Uterus (tissue), 4 donors: ENCODE measurements around the gene UPK1A. TPM values are rescaled to one million over a fixed set of nuclear protein-coding genes. Genes with fewer than 3 reads are reported as not detected.

Experiments
- DNase-seq, 2 donors: peaks; one replicate each; pipeline ENCODE4 v3.0.0-alpha.2; 2019 to 2020
- H3K27ac ChIP-seq, 2 donors: fragments of 200-600 bp; sonication (generic); 1 replicate in 1 of 2; 2 replicates in 1 of 2; pipeline ENCODE4 v1.5.1; 2016 to 2018
- H3K27me3 ChIP-seq, 2 donors: fragments of 200-600 bp; sonication (generic); one replicate each; pipeline ENCODE4 v1.5.1; 2018 to 2019; ENCODE audit warnings: control low read depth in 1 of 2
- H3K36me3 ChIP-seq, 2 donors: fragments of 200-600 bp; sonication (generic); one replicate each; pipeline ENCODE4 v1.5.1; 2019; ENCODE audit warnings: control low read depth in 1 of 2
- H3K4me1 ChIP-seq, 2 donors: fragments of 200-600 bp; sonication (generic); one replicate each; pipeline ENCODE4 v1.5.1; 2018 to 2019; ENCODE audit warnings: control low read depth in 1 of 2
- H3K4me3 ChIP-seq, 2 donors: fragments of 200-600 bp; sonication (generic); 1 replicate in 1 of 2; 2 replicates in 1 of 2; pipeline ENCODE4 v1.5.1; 2018 to 2019; ENCODE audit warnings: mild to moderate bottlenecking in 1 of 2
- H3K9me3 ChIP-seq, 2 donors: fragments of 200-600 bp; sonication (generic); one replicate each; pipeline ENCODE4 v1.5.1; 2019; ENCODE audit warnings: control low read depth in 1 of 2
- POLR2A ChIP-seq, 2 donors: fragments of 450-650 bp; IDR thresholded peaks; one replicate each; pipeline ENCODE4 v1.6.1; 2016; ENCODE audit warnings: antibody characterized with exemption in 2 of 2, mild to moderate bottlenecking in 1 of 2, moderate library complexity in 1 of 2
- intact Hi-C: fragments of 100-400 bp; cut with DNase I; formaldehyde crosslinking; loops from one replicate; pipeline ENCODE4 v1.15.1; 2023; ENCODE audit warnings: low total_unique reads
- total RNA-seq, 4 donors: library from RNA; depleted of rRNA in 3 of 4; stranded (reverse); fragments of >200 nt in 3 of 4; gene quantifications; one replicate each; pipeline versions ENCODE4 v1.1.0 to v1.2.4, GENCODE V29; 2014 to 2023
- TF ChIP-seq, protein P1 (sequence below), 4 experiments: fragments of 200-600 bp in 2 of 4; fragments of 450-650 bp in 2 of 4; sonication (generic) in 2 of 4; IDR thresholded peaks; one replicate each; pipeline ENCODE4 v1.5.1; 2016 to 2019; ENCODE audit warnings: antibody characterized with exemption in 4 of 4, mild to moderate bottlenecking in 2 of 4, moderate library complexity in 1 of 4
- donor health status: DM: yes; HTN: yes; CAD: no.

UPK1A gene
- total RNA-seq, 4 donors from 2014 or later: 0.91 TPM; not detected in 3

DNA sequence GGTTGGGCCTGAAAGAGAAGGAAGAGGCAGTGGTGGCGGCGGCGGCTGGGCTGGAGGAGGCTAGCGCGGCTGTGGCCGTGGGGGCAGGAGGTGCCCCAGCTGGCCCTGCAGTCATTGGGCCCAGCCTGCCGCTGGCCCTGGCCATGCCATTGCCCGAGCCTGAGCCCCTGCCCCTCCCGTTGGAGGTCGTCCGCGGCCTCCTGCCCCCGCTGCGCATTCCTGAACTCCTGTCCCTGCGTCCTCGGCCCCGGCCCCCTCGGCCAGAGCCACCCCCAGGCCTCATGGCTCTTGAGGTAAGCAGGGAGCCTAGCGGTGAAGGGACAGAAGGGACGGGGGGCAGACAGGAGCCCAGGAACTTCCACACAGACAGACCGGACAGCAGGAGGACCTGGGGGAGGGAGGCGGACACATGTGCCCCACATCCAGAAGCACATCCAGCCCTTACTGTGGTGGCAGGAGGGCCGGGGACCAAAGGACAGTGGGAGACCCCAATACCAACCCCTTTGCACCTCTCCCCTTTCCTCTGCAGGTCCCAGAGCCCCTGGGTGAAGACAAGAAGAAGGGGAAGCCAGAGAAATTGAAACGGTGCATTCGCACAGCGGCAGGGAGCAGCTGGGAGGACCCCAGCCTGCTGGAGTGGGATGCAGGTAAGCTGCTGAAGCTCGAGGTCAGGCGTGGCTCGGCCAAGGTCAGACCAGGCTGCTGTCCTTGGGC lies 32.4 kb upstream of the UPK1A start:
- no peak for TF ChIP-seq POLR2A (IDR thresholded peaks at IDR 0.05)
- TF ChIP-seq, protein P1, sequence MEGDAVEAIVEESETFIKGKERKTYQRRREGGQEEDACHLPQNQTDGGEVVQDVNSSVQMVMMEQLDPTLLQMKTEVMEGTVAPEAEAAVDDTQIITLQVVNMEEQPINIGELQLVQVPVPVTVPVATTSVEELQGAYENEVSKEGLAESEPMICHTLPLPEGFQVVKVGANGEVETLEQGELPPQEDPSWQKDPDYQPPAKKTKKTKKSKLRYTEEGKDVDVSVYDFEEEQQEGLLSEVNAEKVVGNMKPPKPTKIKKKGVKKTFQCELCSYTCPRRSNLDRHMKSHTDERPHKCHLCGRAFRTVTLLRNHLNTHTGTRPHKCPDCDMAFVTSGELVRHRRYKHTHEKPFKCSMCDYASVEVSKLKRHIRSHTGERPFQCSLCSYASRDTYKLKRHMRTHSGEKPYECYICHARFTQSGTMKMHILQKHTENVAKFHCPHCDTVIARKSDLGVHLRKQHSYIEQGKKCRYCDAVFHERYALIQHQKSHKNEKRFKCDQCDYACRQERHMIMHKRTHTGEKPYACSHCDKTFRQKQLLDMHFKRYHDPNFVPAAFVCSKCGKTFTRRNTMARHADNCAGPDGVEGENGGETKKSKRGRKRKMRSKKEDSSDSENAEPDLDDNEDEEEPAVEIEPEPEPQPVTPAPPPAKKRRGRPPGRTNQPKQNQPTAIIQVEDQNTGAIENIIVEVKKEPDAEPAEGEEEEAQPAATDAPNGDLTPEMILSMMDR (IDR thresholded peaks at IDR 0.05): no peak
- Histone ChIP-seq H3K27me3 (no peaks in the 10 kb centered on the region), H3K4me3 (no peak overlapping the region), H3K4me1 (peaks cover 5 to 6% of the 10 kb centered on the region in 2 donors), H3K27ac (no peak overlapping the region), H3K9me3 (no peaks in the 10 kb centered on the region), H3K36me3 (no peaks in the 10 kb centered on the region)
- intact Hi-C loops: no loop called here
- DNase-seq: no peak

- Histone ChIP-seq H3K4me1 (no peaks in the 10 kb centered on the region), H3K27me3 (no peaks in the 10 kb centered on the region), H3K4me3 (no peak overlapping the region), H3K9me3 (no peaks in the 10 kb centered on the region), H3K27ac (no peak overlapping the region), H3K36me3 (no peaks in the 10 kb centered on the region)
- no peak for DNase-seq
- intact Hi-C loops: no loop called here
- TF ChIP-seq, protein P1 (IDR thresholded peaks at IDR 0.05): no peak
Measured at GRCh38 chr19:35636651-35637050, 29.7 kb upstream of the UPK1A start.

GRCh38 chr19:35637165-35637564 lies 29.2 kb upstream of the UPK1A start:
- Histone ChIP-seq H3K36me3 (no peaks in the 10 kb centered on the region), H3K9me3 (no peaks in the 10 kb centered on the region), H3K27ac (no peak overlapping the region), H3K4me1 (no peaks in the 10 kb centered on the region), H3K27me3 (no peaks in the 10 kb centered on the region), H3K4me3 (no peak overlapping the region)
- DNase-seq: no peak
- intact Hi-C loops: no loop called here
- TF ChIP-seq POLR2A (IDR thresholded peaks at IDR 0.05): no peak
- TF ChIP-seq, protein P1 (IDR thresholded peaks at IDR 0.05): no peak

DNA sequence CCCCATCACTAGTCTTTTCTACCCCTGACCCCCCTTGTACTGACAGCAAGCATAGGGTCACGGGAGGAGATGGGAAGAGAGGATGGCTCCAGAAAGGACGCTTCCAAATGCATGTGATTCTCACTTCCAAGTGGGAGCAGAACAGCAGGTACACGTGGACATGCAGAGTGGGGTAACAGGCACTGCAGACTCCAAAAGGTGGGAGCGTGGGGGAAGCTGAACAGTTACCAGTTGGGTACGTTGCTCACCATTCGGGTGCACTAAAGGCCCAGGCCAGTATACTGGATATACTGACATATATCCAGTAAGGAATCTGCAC lies 27.0 kb upstream of the UPK1A start:
- Histone ChIP-seq H3K9me3 (no peaks in the 10 kb centered on the region), H3K27ac (no peak overlapping the region), H3K27me3 (no peaks in the 10 kb centered on the region), H3K4me3 (no peak overlapping the region), H3K4me1 (no peaks in the 10 kb centered on the region), H3K36me3 (no peaks in the 10 kb centered on the region)
- TF ChIP-seq, protein P1 (IDR thresholded peaks at IDR 0.05): no peak
- DNase-seq: no peak
- intact Hi-C loops: no loop called here

DNA sequence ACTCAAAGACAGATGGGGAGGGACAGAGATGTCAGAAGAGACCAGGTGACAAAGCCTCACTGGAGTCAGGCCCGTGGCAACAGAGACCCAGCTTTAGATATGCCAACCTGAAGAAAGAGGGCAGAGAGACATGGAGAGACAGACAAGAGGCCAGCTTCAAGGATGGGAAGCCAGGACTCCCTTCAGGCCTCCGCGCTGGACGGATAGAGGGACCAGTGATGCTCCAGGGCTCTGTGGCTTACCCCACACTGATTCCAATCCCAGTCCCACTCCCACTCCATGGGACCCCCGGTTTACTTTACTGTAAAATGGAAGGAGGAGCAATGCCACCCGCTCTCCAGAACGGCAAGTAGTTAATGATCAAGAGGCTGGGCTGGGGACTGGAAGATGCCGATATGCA lies 26.5 kb upstream of the UPK1A start:
- Histone ChIP-seq H3K4me1 (no peaks in the 10 kb centered on the region), H3K27me3 (no peaks in the 10 kb centered on the region), H3K36me3 (no peaks in the 10 kb centered on the region), H3K27ac (no peak overlapping the region), H3K4me3 (no peak overlapping the region), H3K9me3 (no peaks in the 10 kb centered on the region)
- TF ChIP-seq, protein P1 (IDR thresholded peaks at IDR 0.05): no peak
- no peak for TF ChIP-seq POLR2A (IDR thresholded peaks at IDR 0.05)
- intact Hi-C loops: no loop called here
- no peak for DNase-seq
